Cardiac fibroblast (primary cell): ENCODE data around the gene DIDO1.

Experiments used
- DNase-seq, 2 donors: peaks; one replicate each; pipeline versions ENCODE4 v3.0.0 to v3.0.0-alpha.2; 2010; ENCODE audit warnings: low read depth in 2 of 2
- H3K4me3 ChIP-seq, 2 donors: replicated peaks in 1 of 2; 1 replicate in 1 of 2; 2 replicates in 1 of 2; pipeline ENCODE4 v1.5.1; 2011; ENCODE audit warnings: low read depth in 2 of 2, low read length in 2 of 2, mild to moderate bottlenecking in 2 of 2, moderate library complexity in 1 of 2
- CTCF ChIP-seq: IDR thresholded peaks from one replicate; pipeline ENCODE4 v1.5.1; 2011; ENCODE audit warnings: low read depth, mild to moderate bottlenecking, low read length, inconsistent platforms

The DIDO1 gene

GRCh38 chr20:62908971-62909791 lies 17.1 kb downstream of the DIDO1 start:
- DNase-seq, result no peak
- TF ChIP-seq CTCF, result no peak
- H3K4me3 ChIP-seq, result no peak overlapping the region

GRCh38 chr20:62907384-62908317 lies 18.7 kb downstream of the DIDO1 start:
- no peak for DNase-seq
- peak; percentile 61 for TF ChIP-seq CTCF
- no peak overlapping the region for H3K4me3 ChIP-seq

- no peak for TF ChIP-seq CTCF
- DNase-seq, result no peak
- H3K4me3 ChIP-seq, result no peak overlapping the region
Observed at GRCh38 chr20:62906647-62907375, 19.5 kb downstream of the DIDO1 start.

- no peak overlapping the region for H3K4me3 ChIP-seq
- no peak for TF ChIP-seq CTCF
- no peak for DNase-seq
Observed at GRCh38 chr20:62906209-62906608, 20.1 kb downstream of the DIDO1 start.

- TF ChIP-seq CTCF, result no peak
- no peak overlapping the region for H3K4me3 ChIP-seq
- DNase-seq, result no peak
Observed at GRCh38 chr20:62905536-62906117, 20.7 kb downstream of the DIDO1 start.
